GM12878 (cell line): ENCODE measurements around the gene BTBD9. TPM values are rescaled to one million over a fixed set of nuclear protein-coding genes. Genes with fewer than 3 reads are reported as not detected.

ENCODE experiments used
- ATAC-seq: fragments of 200-7000 bp; cut with Tn5 transposase; 3 replicates; pipeline ENCODE4 v1.9.1; 2020; ENCODE audit warnings: mild to moderate bottlenecking, moderate library complexity
- BruUV-seq: library from RNA; stranded (reverse); fragments of 400-500 nt; replicated peaks from 2 replicates; lab custom pipeline; 2021; lab: Mats Ljungman, UMichigan
- CTCF ChIA-PET: fragments of 300-600 bp; sonication (Branson Sonifier 250); formaldehyde crosslinking; extraction: SDS; loops from one replicate; lab custom pipeline; 2021; ENCODE audit warnings: inconsistent platforms; lab: Yijun Ruan, JAX
- POLR2A ChIA-PET: fragments of 350-600 bp; formaldehyde crosslinking; extraction: SDS; loops from one replicate; lab custom pipeline; 2021; ENCODE audit warnings: inconsistent platforms; lab: Charles Lee
- RAD21 ChIA-PET: fragments of 300-600 bp; sonication (Branson Sonifier 250); formaldehyde crosslinking; loops from one replicate; lab custom pipeline; 2023; ENCODE audit warnings: antibody characterized with exemption; ENCODE audit not compliant: unreplicated experiment; lab: Charles Lee
- SMC1A ChIA-PET: fragments of 300-600 bp; sonication (Branson Sonifier 250); formaldehyde crosslinking; loops from one replicate; lab custom pipeline; 2023; ENCODE audit not compliant: unreplicated experiment, uncharacterized antibody; lab: Charles Lee
- DNase-seq: peaks from one replicate; pipeline ENCODE4 v3.0.0-alpha.2; 2011; ENCODE audit warnings: low read depth, low spot score
- FAIRE-seq: peaks from 3 replicates; lab custom pipeline; 2011; peaks lifted over from hg19 to GRCh38; lab: Jason Lieb, UNC
- H2AFZ ChIP-seq: 2 replicates; pipeline ENCODE4 v1.6.0; 2011; ENCODE audit warnings: low read depth, low read length, control low read depth; ENCODE audit not compliant: control insufficient read depth
- H3K27ac ChIP-seq: 2 replicates; pipeline ENCODE4 v1.5.1; 2011; ENCODE audit warnings: control low read depth; ENCODE audit not compliant: control insufficient read depth, insufficient read depth
- H3K27me3 ChIP-seq, 2 experiments: replicated peaks in 1 of 2; 2 replicates each; pipeline versions ENCODE4 v1.6.0 to v1.6.1; 2011; ENCODE audit warnings: low read length in 1 of 2; ENCODE audit not compliant: control insufficient read depth in 2 of 2, insufficient read depth in 2 of 2
- H3K36me3 ChIP-seq, 2 experiments: 2 replicates each; pipeline ENCODE4 v1.5.1; 2011; ENCODE audit warnings: low read length in 1 of 2; ENCODE audit not compliant: control insufficient read depth in 2 of 2, insufficient read depth in 2 of 2
- H3K4me1 ChIP-seq: 2 replicates; pipeline ENCODE4 v1.6.1; 2011; ENCODE audit warnings: mild to moderate bottlenecking, low read length, moderate library complexity, mixed read lengths; ENCODE audit not compliant: control insufficient read depth, insufficient read depth
- H3K4me2 ChIP-seq: 2 replicates; pipeline ENCODE4 v1.6.0; 2011; ENCODE audit warnings: control low read depth; ENCODE audit not compliant: control insufficient read depth, insufficient read depth
- H3K4me3 ChIP-seq: fragments of 200-600 bp; sonication (generic); 2 replicates; pipeline ENCODE4 v1.5.1; 2016
- H3K79me2 ChIP-seq: 2 replicates; pipeline ENCODE4 v1.6.0; 2011; ENCODE audit warnings: low read length; ENCODE audit not compliant: control insufficient read depth, insufficient read depth
- H3K9ac ChIP-seq: 2 replicates; pipeline ENCODE4 v1.8.0; 2011; ENCODE audit warnings: low read length, control low read depth, mixed read lengths; ENCODE audit not compliant: control insufficient read depth, insufficient read depth
- H3K9me3 ChIP-seq: replicated peaks from 3 replicates; pipeline ENCODE4 v1.5.1; 2011; ENCODE audit warnings: mild to moderate bottlenecking, low read length; ENCODE audit not compliant: control insufficient read depth, insufficient read depth
- H4K20me1 ChIP-seq: 2 replicates; pipeline ENCODE4 v1.6.0; 2011; ENCODE audit not compliant: control insufficient read depth, insufficient read depth
- DPF2 ChIP-seq: fragments of 450-650 bp; IDR thresholded peaks from 2 replicates; pipeline ENCODE4 v1.6.1; 2017; ENCODE audit warnings: mild to moderate bottlenecking
- E4F1 ChIP-seq: fragments of 450-650 bp; IDR thresholded peaks from 2 replicates; pipeline ENCODE4 v1.6.1; 2018; ENCODE audit warnings: borderline replicate concordance, mild to moderate bottlenecking; ENCODE audit not compliant: partially characterized antibody
- NFYB ChIP-seq: IDR thresholded peaks from 2 replicates; pipeline ENCODE4 v1.6.1; 2011; ENCODE audit warnings: low read depth, mild to moderate bottlenecking, low read length, improper control_type of control experiment, moderate library complexity; ENCODE audit not compliant: insufficient read depth
- NKRF ChIP-seq: fragments of 450-650 bp; conservative IDR thresholded peaks from 2 replicates; pipeline ENCODE4 v1.6.1; 2017; ENCODE audit warnings: mild to moderate bottlenecking, moderate library complexity
- RELB ChIP-seq: fragments of 450-650 bp; IDR thresholded peaks from 2 replicates; pipeline ENCODE4 v1.6.1; 2017; ENCODE audit warnings: low read depth, mild to moderate bottlenecking, moderate library complexity
- SMAD1 ChIP-seq: fragments of 450-650 bp; IDR thresholded peaks from 2 replicates; pipeline ENCODE4 v1.6.1; 2018; ENCODE audit warnings: mild to moderate bottlenecking, low read depth; ENCODE audit not compliant: partially characterized antibody
- SPI1 ChIP-seq: IDR thresholded peaks from 2 replicates; pipeline ENCODE4 v1.6.1; 2011; ENCODE audit warnings: low read depth, mild to moderate bottlenecking, low read length, moderate library complexity, borderline replicate concordance; ENCODE audit not compliant: insufficient read depth
- ZNF384 ChIP-seq: IDR thresholded peaks from 2 replicates; pipeline ENCODE4 v1.6.1; 2012; ENCODE audit warnings: low read depth, mild to moderate bottlenecking, low read length, improper control_type of control experiment, borderline replicate concordance
- ZSCAN29 ChIP-seq: fragments of 450-650 bp; IDR thresholded peaks from 2 replicates; pipeline ENCODE4 v1.6.1; 2017; ENCODE audit warnings: mild to moderate bottlenecking, moderate library complexity
- WGBS: methylation state at CpG from one replicate; pipeline ENCODE4 v1.1.6; 2016; ENCODE audit warnings: low lambda C conversion rate; ENCODE audit not compliant: insufficient replicate concordance, insufficient coverage; ENCODE audit errors: missing lambda C conversion rate; 5-methylcytosine and 5-hydroxymethylcytosine counted together
- in situ Hi-C: fragments of 300-500 bp; cut with MboI; formaldehyde crosslinking; loops from 9 replicates; pipeline ENCODE4 v1.14.3; 2018; ENCODE audit warnings: mixed read lengths
- intact Hi-C: fragments of 100-400 bp; cut with micrococcal nuclease; formaldehyde crosslinking; loops from one replicate; pipeline ENCODE4 v1.14.2; 2022; ENCODE audit not compliant: unreplicated experiment
- polyA plus RNA-seq, 11 experiments: library from polyadenylated mRNA; depleted of rRNA in 4 of 11; unstranded in 6 of 11; stranded (reverse) in 5 of 11; fragments of >200 nt; fragmentation: Nextera tagmentation in 4 of 11; fragmentation: Illumina TruSeq in 1 of 11; extraction: Ambion mirVana in 4 of 11; extraction: Trizol in 1 of 11; gene quantifications; 1 replicate in 1 of 11; 2 replicates in 10 of 11; pipeline versions ENCODE4 v1.2.1 to v1.2.3, GENCODE V29; 2011 to 2016; ENCODE audit warnings: inconsistent platforms in 2 of 11, missing spikeins in 2 of 11, low read depth in 1 of 11
- total RNA-seq, 4 experiments: library from RNA; depleted of rRNA in 3 of 4; stranded (reverse); fragments of >200 nt in 3 of 4; fragmentation: Illumina TruSeq in 1 of 4; extraction: Trizol in 1 of 4; gene quantifications; 2 replicates each; pipeline versions ENCODE4 v1.2.1 to v1.2.3, GENCODE V29; 2013 to 2021

The BTBD9 gene
- total and polyA plus RNA-seq, 10 of the 15 experiments (the other 5 are each of a cell fraction or from before 2014, with no cell fraction given) = 0.22 to 8.6 (median 4.6) TPM

GRCh38 chr6:38499529-38500096 lies 140.1 kb downstream of the BTBD9 start:
- DNase-seq (no peak), FAIRE-seq (no peak)
- no peaks in the 10 kb centered on the region for H4K20me1 ChIP-seq
- H3K4me1 ChIP-seq = 0 out of 2 replicates have a peak, but pooled peaks cover 6% of the 10 kb centered on the region
- no peak overlapping the region for H3K4me2 ChIP-seq
- POLR2A ChIA-PET = interaction anchor here (0.6 kb wide), 1 partner anchor 578 kb away, joined by 8 read pairs; no protein-coding TSS in a partner anchor
- H3K9me3 ChIP-seq = no peaks in the 10 kb centered on the region
- no peak overlapping the region for H2AFZ ChIP-seq
- RAD21 ChIA-PET = no interaction called here
- no peaks in the 10 kb centered on the region for H3K27me3 ChIP-seq
- H3K79me2 ChIP-seq = no peaks in the 10 kb centered on the region
- 77% methylated on average over 5 of the region's 5 CpGs for WGBS
- H3K27ac ChIP-seq = no peak overlapping the region
- H3K4me3 ChIP-seq = no peak overlapping the region
- SMC1A ChIA-PET = interaction anchor here (5.2 kb wide), 1 partner anchor 70 kb away, joined by 33 read pairs; no protein-coding TSS in a partner anchor
- CTCF ChIA-PET = no interaction called here
- intact Hi-C loops = loop anchor here (10.0 kb wide), 1 partner anchor 325 kb away; no protein-coding TSS in a partner anchor
- no peak for TF ChIP-seq SMAD1
- no peak for TF ChIP-seq NFYB
- no peak for TF ChIP-seq NKRF
- TF ChIP-seq E4F1 = no peak
- TF ChIP-seq RELB = no peak
- no peak for TF ChIP-seq ZSCAN29
- no peak for TF ChIP-seq SPI1
- no peak for TF ChIP-seq DPF2
- no peak for TF ChIP-seq ZNF384
- TF ChIP-seq, all 136 proteins: peak for 0
- no TSS peak for BruUV-seq
- in situ Hi-C loops = loop anchor here (10.0 kb wide), 1 partner anchor 715 kb away; no protein-coding TSS in a partner anchor
- H3K36me3 ChIP-seq = no peaks in the 10 kb centered on the region
- no peak for ATAC-seq
- H3K9ac ChIP-seq = no peak overlapping the region
